HG02884 (cell line): ENCODE measurements around the gene COL11A1.
"Not testable (repeated sequence)": the region's sequence is repeated elsewhere in the genome, so short reads cannot be mapped to it uniquely, and the experiment has no call there.

Experiments used
- ATAC-seq: cut with Tn5 transposase; IDR thresholded peaks from one replicate; pipeline ENCODE4 v1.9.1; 2021; ENCODE audit warnings: mild to moderate bottlenecking, moderate library complexity; ENCODE audit not compliant: unreplicated experiment

COL11A1 gene

GRCh38 chr1:103108376-103109150, at the start of gene COL11A1:
Gene COL11A1 (minus strand): TSS chr1:103108522. CDS start chr1:103108178, 344 bp downstream.
- ATAC-seq: no peak

- no peak for ATAC-seq
Measured at GRCh38 chr1:103156966-103157365, 48.6 kb upstream of the COL11A1 start.

- ATAC-seq: no peak
Measured at GRCh38 chr1:103146166-103146565, 37.8 kb upstream of the COL11A1 start.

- ATAC-seq: no peak
Measured at GRCh38 chr1:103145449-103145848, 37.1 kb upstream of the COL11A1 start.

GRCh38 chr1:103144681-103145080, 36.4 kb upstream of the COL11A1 start:
- ATAC-seq: no peak

GRCh38 chr1:103142461-103142860, 34.1 kb upstream of the COL11A1 start:
- no peak for ATAC-seq

GRCh38 chr1:103129796-103130195, 21.5 kb upstream of the COL11A1 start:
- no peak for ATAC-seq

GRCh38 chr1:103129255-103129654, 20.9 kb upstream of the COL11A1 start:
- no peak for ATAC-seq

- ATAC-seq: not testable (repeated sequence)
Measured at GRCh38 chr1:103128256-103128655, 19.9 kb upstream of the COL11A1 start.

- ATAC-seq: no peak
Measured at GRCh38 chr1:103125219-103125618, 16.9 kb upstream of the COL11A1 start.

GRCh38 chr1:103122983-103123720, 14.8 kb upstream of the COL11A1 start:
- no peak for ATAC-seq

- ATAC-seq: no peak
Measured at GRCh38 chr1:103120981-103121380, 12.7 kb upstream of the COL11A1 start.

GRCh38 chr1:103112546-103112945, 4.2 kb upstream of the COL11A1 start:
- no peak for ATAC-seq

GRCh38 chr1:103111926-103112325, 3.6 kb upstream of the COL11A1 start:
- no peak for ATAC-seq

- ATAC-seq: no peak
Measured at GRCh38 chr1:103110701-103111100, 2.4 kb upstream of the COL11A1 start.

GRCh38 chr1:103109311-103109920, 1.1 kb upstream of the COL11A1 start:
- ATAC-seq: no peak

- ATAC-seq: no peak
Measured at GRCh38 chr1:103107741-103108375, 464 bp downstream of the COL11A1 start.

GRCh38 chr1:103106426-103107341, 1.6 kb downstream of the COL11A1 start:
- peak; percentile 88 for ATAC-seq

GRCh38 chr1:103101399-103101798, 6.9 kb downstream of the COL11A1 start:
- ATAC-seq: no peak

- ATAC-seq: no peak
Measured at GRCh38 chr1:103089221-103089620, 19.1 kb downstream of the COL11A1 start.
